Measurements from ENCODE around the gene LRBA.

The LRBA gene

DNA sequence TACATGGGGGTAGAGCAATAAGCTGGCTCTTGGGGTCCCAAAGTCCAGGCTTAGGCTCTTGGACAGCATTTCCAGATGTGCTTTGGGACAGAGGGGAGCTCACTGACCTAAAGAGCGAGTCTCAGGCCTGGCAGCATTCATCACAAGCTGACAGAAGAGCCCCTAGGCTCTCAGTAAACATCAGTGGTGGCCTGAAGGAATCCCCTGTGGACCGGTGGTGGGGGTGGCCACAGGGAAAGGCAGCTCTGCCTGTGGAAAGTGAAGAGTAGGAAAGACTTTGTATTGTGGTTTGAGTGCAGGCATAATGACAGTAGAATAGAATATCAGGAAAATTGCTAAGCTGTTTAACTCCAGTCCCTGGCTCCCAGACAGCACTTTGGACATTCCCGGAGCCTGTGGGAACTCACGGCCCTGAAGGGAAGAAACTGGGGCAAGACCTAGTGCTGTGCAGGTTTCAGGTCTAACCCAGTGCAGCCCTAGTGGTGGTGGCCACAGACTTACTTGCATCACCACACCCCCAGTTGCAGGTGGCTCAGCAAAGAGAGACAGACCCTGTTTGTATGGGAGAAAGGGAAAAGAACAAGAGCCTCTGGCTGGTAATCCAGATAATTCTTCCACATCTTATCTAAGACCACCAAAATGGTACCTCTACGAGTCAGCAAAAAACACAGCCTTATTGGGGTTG is 291.2 kb downstream of the LRBA start:
- H3K27ac ChIP-seq, result peak overlapping the region; percentile 25 to 81
- DNase-seq (ENCODE audit: low spot score), result no peak
- TF ChIP-seq, protein P1, sequence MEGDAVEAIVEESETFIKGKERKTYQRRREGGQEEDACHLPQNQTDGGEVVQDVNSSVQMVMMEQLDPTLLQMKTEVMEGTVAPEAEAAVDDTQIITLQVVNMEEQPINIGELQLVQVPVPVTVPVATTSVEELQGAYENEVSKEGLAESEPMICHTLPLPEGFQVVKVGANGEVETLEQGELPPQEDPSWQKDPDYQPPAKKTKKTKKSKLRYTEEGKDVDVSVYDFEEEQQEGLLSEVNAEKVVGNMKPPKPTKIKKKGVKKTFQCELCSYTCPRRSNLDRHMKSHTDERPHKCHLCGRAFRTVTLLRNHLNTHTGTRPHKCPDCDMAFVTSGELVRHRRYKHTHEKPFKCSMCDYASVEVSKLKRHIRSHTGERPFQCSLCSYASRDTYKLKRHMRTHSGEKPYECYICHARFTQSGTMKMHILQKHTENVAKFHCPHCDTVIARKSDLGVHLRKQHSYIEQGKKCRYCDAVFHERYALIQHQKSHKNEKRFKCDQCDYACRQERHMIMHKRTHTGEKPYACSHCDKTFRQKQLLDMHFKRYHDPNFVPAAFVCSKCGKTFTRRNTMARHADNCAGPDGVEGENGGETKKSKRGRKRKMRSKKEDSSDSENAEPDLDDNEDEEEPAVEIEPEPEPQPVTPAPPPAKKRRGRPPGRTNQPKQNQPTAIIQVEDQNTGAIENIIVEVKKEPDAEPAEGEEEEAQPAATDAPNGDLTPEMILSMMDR (IDR thresholded peaks at IDR 0.05), result no peak
- H3K4me3 ChIP-seq, result no peak overlapping the region

DNA sequence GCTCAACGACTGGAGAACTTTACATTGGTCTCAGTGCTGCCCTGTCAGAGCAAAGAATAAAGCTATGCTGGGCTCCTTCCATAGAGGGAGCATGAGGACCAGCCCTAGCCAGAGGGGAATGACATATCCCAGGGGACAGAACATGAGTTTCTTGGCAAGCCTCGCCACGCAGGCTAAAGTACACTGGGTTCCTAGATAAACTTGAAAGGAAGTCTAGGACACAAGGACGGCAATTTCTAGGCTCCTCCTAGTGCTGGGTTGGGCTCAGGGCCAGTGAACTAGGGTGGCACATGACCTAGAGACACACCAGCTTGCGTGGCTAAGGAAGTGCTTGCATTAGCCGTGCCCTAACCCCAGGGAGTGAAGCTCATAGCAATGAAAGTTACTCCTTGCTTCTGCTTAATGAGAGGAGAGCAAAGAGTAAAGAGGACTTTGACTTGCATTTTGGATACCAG is 292.1 kb downstream of the LRBA start:
- TF ChIP-seq, protein P1 (IDR thresholded peaks at IDR 0.05), result peak; percentile 27
- Histone ChIP-seq H3K27ac (peak overlapping the region; percentile 25 to 81), H3K4me3 (no peak overlapping the region)
- DNase-seq (ENCODE audit: low spot score), result peak; percentile 93

DNA sequence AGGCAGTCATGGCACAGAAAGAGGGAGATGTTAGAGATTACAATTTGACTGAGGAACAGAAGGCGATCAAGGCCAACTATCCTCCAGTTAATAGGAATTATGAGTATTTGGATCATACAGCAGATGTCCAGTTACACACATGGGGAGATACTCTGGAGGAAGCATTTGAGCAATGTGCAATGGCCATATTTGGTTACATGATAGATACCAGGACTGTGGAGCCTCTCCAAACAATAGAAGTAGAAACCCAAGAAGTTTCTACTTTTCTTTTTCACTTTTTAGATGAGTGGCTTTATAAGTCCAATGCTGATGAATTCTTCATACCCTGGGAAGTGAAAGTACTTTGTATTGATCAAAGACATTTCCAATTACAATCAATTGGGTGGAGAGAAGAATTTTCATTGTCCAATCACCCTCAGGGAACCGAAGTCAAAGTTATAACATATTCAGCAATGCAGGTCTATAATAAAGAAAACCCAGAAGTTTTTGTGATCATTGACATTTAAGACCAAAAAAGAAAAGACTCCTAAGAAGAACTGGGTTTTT is 294.0 kb downstream of the LRBA start:
- TF ChIP-seq, protein P1 (IDR thresholded peaks at IDR 0.05), result no peak

GRCh38 chr4:150717952-150718351 is 297.1 kb downstream of the LRBA start:
- no peak for DNase-seq (ENCODE audit: low spot score)
- Histone ChIP-seq H3K27ac (no peak overlapping the region), H3K4me3 (no peak overlapping the region)
- TF ChIP-seq, protein P1 (IDR thresholded peaks at IDR 0.05), result no peak

More for the DNA sequence above, 294.0 kb downstream of the LRBA start:
- no peak overlapping the region for H3K4me3 ChIP-seq
- DNase-seq (ENCODE audit: low spot score), result no peak
- no peak overlapping the region for H3K27ac ChIP-seq

- TF ChIP-seq, protein P1 (IDR thresholded peaks at IDR 0.05), result no peak
- H3K4me3 ChIP-seq, result no peak overlapping the region
- H3K27ac ChIP-seq, result no peak overlapping the region
- DNase-seq (ENCODE audit: low spot score), result no peak
Measured at GRCh38 chr4:150714462-150715438, 300.3 kb downstream of the LRBA start.

GRCh38 chr4:150713251-150713650 is 301.8 kb downstream of the LRBA start:
- TF ChIP-seq, protein P1 (IDR thresholded peaks at IDR 0.05), result no peak
- H3K4me3 ChIP-seq, result no peak overlapping the region
- no peak overlapping the region for H3K27ac ChIP-seq
- no peak for DNase-seq (ENCODE audit: low spot score)
